ENCODE data around the gene LCA5L.
"Not testable (repeated sequence)": the region's sequence is repeated elsewhere in the genome, so short reads cannot be mapped to it uniquely, and the experiment has no call there.

DNA sequence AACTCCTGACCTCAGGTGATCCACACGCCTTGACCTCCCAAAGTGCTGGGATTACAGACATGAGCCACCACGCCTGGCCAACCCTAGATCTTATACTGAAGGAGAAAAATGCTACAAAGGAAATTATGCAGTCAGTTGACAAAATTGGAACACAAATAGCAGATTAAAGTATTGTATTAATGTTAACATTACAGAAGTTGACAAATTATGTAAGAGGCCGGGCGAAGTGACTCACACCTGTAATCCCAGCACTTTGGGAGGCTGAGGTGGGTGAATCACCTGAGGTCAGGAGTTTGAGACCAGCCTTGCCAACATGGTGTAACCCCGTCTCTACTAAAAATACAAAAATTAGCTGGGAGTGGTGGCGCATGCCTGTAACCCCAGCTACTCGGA is 75.7 kb downstream of the LCA5L start:
- TF ChIP-seq, protein P1, sequence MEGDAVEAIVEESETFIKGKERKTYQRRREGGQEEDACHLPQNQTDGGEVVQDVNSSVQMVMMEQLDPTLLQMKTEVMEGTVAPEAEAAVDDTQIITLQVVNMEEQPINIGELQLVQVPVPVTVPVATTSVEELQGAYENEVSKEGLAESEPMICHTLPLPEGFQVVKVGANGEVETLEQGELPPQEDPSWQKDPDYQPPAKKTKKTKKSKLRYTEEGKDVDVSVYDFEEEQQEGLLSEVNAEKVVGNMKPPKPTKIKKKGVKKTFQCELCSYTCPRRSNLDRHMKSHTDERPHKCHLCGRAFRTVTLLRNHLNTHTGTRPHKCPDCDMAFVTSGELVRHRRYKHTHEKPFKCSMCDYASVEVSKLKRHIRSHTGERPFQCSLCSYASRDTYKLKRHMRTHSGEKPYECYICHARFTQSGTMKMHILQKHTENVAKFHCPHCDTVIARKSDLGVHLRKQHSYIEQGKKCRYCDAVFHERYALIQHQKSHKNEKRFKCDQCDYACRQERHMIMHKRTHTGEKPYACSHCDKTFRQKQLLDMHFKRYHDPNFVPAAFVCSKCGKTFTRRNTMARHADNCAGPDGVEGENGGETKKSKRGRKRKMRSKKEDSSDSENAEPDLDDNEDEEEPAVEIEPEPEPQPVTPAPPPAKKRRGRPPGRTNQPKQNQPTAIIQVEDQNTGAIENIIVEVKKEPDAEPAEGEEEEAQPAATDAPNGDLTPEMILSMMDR (IDR thresholded peaks at IDR 0.05) = not testable (repeated sequence)
- TF ChIP-seq POLR2A (IDR thresholded peaks at IDR 0.05) = not testable (repeated sequence)

Data from prostate gland (tissue), 2 donors.